K562 (cell line): ENCODE data around the gene HSPA4L. TPM values are rescaled to one million over a fixed set of nuclear protein-coding genes. Genes with fewer than 3 reads are reported as not detected.

Source experiments
- CBX5 ChIP-seq: IDR thresholded peaks from 2 replicates; pipeline ENCODE4 v1.6.1; 2014; ENCODE audit warnings: low read depth, borderline replicate concordance
- CREBBP ChIP-seq: IDR thresholded peaks from one replicate; pipeline ENCODE4 v1.6.1; 2012; ENCODE audit warnings: low read depth, mild to moderate bottlenecking, control low read depth, inconsistent platforms, low read length
- CTCFL ChIP-seq: IDR thresholded peaks from 2 replicates; pipeline ENCODE4 v1.6.1; 2011; ENCODE audit warnings: borderline replicate concordance, low read depth, mild to moderate bottlenecking, moderate library complexity, low read length; ENCODE audit not compliant: insufficient read depth, poor library complexity, severe bottlenecking
- DPF2 ChIP-seq: fragments of 450-650 bp; IDR thresholded peaks from 2 replicates; pipeline ENCODE4 v1.6.1; 2016
- FIP1L1 ChIP-seq: fragments of 200-400 bp; formaldehyde crosslinking; IDR thresholded peaks from 2 replicates; pipeline ENCODE4 v1.6.1; 2018; ENCODE audit warnings: mild to moderate bottlenecking, low read depth, low read length; ENCODE audit not compliant: poor library complexity, severe bottlenecking
- GABPB2 ChIP-seq: fragments of 250-450 bp; sonication (Bioruptor Pico); conservative IDR thresholded peaks from 2 replicates; pipeline ENCODE4 v1.5.1; 2021; ENCODE audit warnings: mild to moderate bottlenecking
- HDAC1 ChIP-seq, 2 experiments: fragments of 450-650 bp; IDR thresholded peaks; 2 replicates each; pipeline ENCODE4 v1.6.1; 2016 to 2017; ENCODE audit warnings: inconsistent platforms in 1 of 2, mild to moderate bottlenecking in 1 of 2, moderate library complexity in 1 of 2
- HDAC3 ChIP-seq: fragments of 450-650 bp; IDR thresholded peaks from 2 replicates; pipeline ENCODE4 v1.6.1; 2018; ENCODE audit warnings: borderline replicate concordance, mild to moderate bottlenecking, moderate library complexity; ENCODE audit not compliant: partially characterized antibody
- KLF10 ChIP-seq: fragments of 250-450 bp; sonication (Bioruptor Pico); IDR thresholded peaks from 2 replicates; pipeline ENCODE4 v1.6.1; 2021; ENCODE audit warnings: matching md5 sums
- MAFK ChIP-seq: IDR thresholded peaks from 2 replicates; pipeline ENCODE4 v1.6.1; 2011; ENCODE audit warnings: low read length, improper control_type of control experiment
- MECOM ChIP-seq: fragments of 250-450 bp; sonication (Bioruptor Pico); IDR thresholded peaks from 2 replicates; pipeline ENCODE4 v1.8.0; 2022; ENCODE audit warnings: inconsistent platforms
- NFE2 ChIP-seq: IDR thresholded peaks from 2 replicates; pipeline ENCODE4 v1.6.1; 2014; ENCODE audit warnings: antibody characterized with exemption, low read depth
- PTTG1 ChIP-seq: fragments of 450-650 bp; IDR thresholded peaks from 2 replicates; pipeline ENCODE4 v1.6.1; 2016; ENCODE audit warnings: low read depth, mild to moderate bottlenecking, missing genetic modification characterization, missing compliant biosample characterization
- RBFOX2 ChIP-seq: fragments of 200-400 bp; formaldehyde crosslinking; IDR thresholded peaks from 2 replicates; pipeline ENCODE4 v1.6.1; 2017; ENCODE audit warnings: low read depth, mild to moderate bottlenecking, low read length, moderate library complexity
- SFPQ ChIP-seq: fragments of 200-400 bp; formaldehyde crosslinking; IDR thresholded peaks from 2 replicates; pipeline ENCODE4 v1.6.1; 2017; ENCODE audit warnings: mild to moderate bottlenecking, low read depth, low read length, moderate library complexity
- SMARCA4 ChIP-seq: fragments of 450-650 bp; IDR thresholded peaks from 2 replicates; pipeline ENCODE4 v1.6.1; 2016
- SOX6 ChIP-seq: fragments of 450-650 bp; IDR thresholded peaks from 2 replicates; pipeline ENCODE4 v1.6.1; 2014; ENCODE audit warnings: mild to moderate bottlenecking
- TCF3 ChIP-seq: sonication (generic); formaldehyde crosslinking; IDR thresholded peaks from 2 replicates; pipeline ENCODE4 v1.4.0; 2020; ENCODE audit warnings: mild to moderate bottlenecking, missing genetic modification reagents
- ZBTB43 ChIP-seq: sonication (generic); formaldehyde crosslinking; IDR thresholded peaks from 2 replicates; pipeline ENCODE4 v1.8.0; 2023; ENCODE audit warnings: mild to moderate bottlenecking, missing genetic modification reagents
- ZNF280A ChIP-seq: fragments of 450-650 bp; IDR thresholded peaks from 2 replicates; pipeline ENCODE4 v1.6.1; 2018; ENCODE audit warnings: mild to moderate bottlenecking, low read depth; ENCODE audit not compliant: partially characterized antibody
- ZNF512 ChIP-seq: IDR thresholded peaks from 2 replicates; pipeline ENCODE4 v1.6.1; 2016; ENCODE audit warnings: missing genetic modification characterization, missing compliant biosample characterization
- polyA plus RNA-seq, 8 experiments: library from polyadenylated mRNA; depleted of rRNA in 4 of 8; stranded (reverse) in 5 of 8; unstranded in 3 of 8; fragments of >200 nt; fragmentation: Nextera tagmentation in 2 of 8; fragmentation: Illumina TruSeq in 1 of 8; extraction: Ambion mirVana in 2 of 8; extraction: Trizol in 1 of 8; gene quantifications; 2 replicates each; pipeline versions ENCODE4 v1.2.1 to v1.2.3, GENCODE V29; 2011 to 2014; ENCODE audit warnings: inconsistent platforms in 1 of 8, missing spikeins in 1 of 8
- total RNA-seq, 7 experiments: library from RNA; depleted of rRNA in 6 of 7; stranded (reverse); fragments of >200 nt in 6 of 7; fragmentation: Illumina TruSeq in 2 of 7; extraction: Trizol in 2 of 7; gene quantifications; 2 replicates each; pipeline versions ENCODE4 v1.2.1 to v1.2.3, GENCODE V29; 2011 to 2021; ENCODE audit warnings: low replicate concordance in 1 of 7

Gene HSPA4L
- total and polyA plus RNA-seq, 9 of the 15 experiments (the other 6 are each of a cell fraction or from before 2014, with no cell fraction given), result 12.3 to 37.0 (median 21.7) TPM

DNA sequence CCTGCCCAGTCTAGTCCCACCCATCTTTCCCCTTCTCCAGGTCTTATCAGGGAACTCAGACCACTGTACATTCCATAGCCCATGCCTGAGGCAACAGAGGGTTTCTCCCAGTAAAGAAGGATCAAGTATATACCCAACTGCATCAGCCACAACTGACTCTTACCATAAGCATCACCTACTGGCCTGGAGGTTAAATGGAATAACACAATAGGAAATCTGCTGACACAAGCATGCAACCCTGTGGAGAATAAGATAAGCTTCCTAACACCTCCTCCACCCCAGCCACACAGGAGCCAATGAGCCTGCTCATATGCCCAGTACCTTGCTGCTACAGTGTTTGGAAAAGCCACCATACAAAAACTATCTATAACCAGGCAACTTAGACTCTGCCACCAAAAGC, 63.9 kb downstream of the HSPA4L start (continued):
- TF ChIP-seq MECOM (CRISPR knock-in tag), result no peak
- no peak for TF ChIP-seq CREBBP
- no peak for TF ChIP-seq HDAC1 (IDR thresholded peaks at IDR 0.05)
- TF ChIP-seq FIP1L1, result no peak
- no peak for TF ChIP-seq RBFOX2
- TF ChIP-seq HDAC3, result no peak
- TF ChIP-seq SMARCA4, result peak; percentile 30
- TF ChIP-seq MAFK, result peak; percentile 63
- TF ChIP-seq ZNF280A, result no peak
- no peak for TF ChIP-seq GABPB2
- no peak for TF ChIP-seq KLF10 (CRISPR knock-in tag)
- peak; percentile 54 for TF ChIP-seq DPF2
- no peak for TF ChIP-seq CTCFL
- TF ChIP-seq NFE2, result peak; percentile 30; the same call in 1 of the 2 replicates
- peak; percentile 57 for TF ChIP-seq TCF3 (CRISPR knock-in tag)
- TF ChIP-seq SFPQ, result no peak
- no peak for TF ChIP-seq PTTG1 (tag)
- no peak for TF ChIP-seq ZNF512 (tag)
- TF ChIP-seq ZBTB43 (CRISPR knock-in tag), result no peak
- TF ChIP-seq CBX5, result no peak
- TF ChIP-seq SOX6, result peak; percentile 53; the same call in 1 of the 2 replicates
